Endothelial cell of umbilical vein (primary cell): Measurements from ENCODE around the gene ZNF593. TPM values are rescaled to one million over a fixed set of nuclear protein-coding genes. Genes with fewer than 3 reads are reported as not detected.
A peak's percentile ranks its signal among the peaks of the same experiment; 100 is the strongest.

Source experiments
- BruUV-seq: library from RNA; stranded (reverse); fragments of 400-500 nt; replicated peaks from 2 replicates; lab custom pipeline; 2021; lab: Mats Ljungman, UMichigan
- CTCF ChIA-PET: fragments of 300-600, 350-600 bp; sonication (Branson Sonifier 250); formaldehyde crosslinking; loops from one replicate; lab custom pipeline; 2021; ENCODE audit warnings: antibody characterized with exemption, inconsistent platforms; lab: Charles Lee
- POLR2A ChIA-PET: fragments of 300-600, 350-600 bp; sonication (Branson Sonifier 250); formaldehyde crosslinking; loops from one replicate; lab custom pipeline; 2021; ENCODE audit warnings: antibody characterized with exemption, inconsistent platforms; lab: Charles Lee
- DNase-seq: peaks from one replicate; pipeline ENCODE4 v3.0.0-alpha.2; 2011; ENCODE audit warnings: low read depth, low spot score
- FAIRE-seq: peaks from 2 replicates; lab custom pipeline; 2011; peaks lifted over from hg19 to GRCh38; lab: Jason Lieb, UNC
- H2AFZ ChIP-seq: 2 replicates; pipeline ENCODE4 v1.6.0; 2012; ENCODE audit warnings: low read depth, low read length, control low read depth, inconsistent platforms
- H3K27ac ChIP-seq: 2 replicates; pipeline ENCODE4 v1.5.1; 2011; ENCODE audit warnings: low read depth, mild to moderate bottlenecking, control low read depth, low read length, moderate library complexity; ENCODE audit not compliant: insufficient read depth
- H3K27me3 ChIP-seq, 2 experiments: 2 replicates each; pipeline versions ENCODE4 v1.6.0 to v1.6.1; 2011; ENCODE audit warnings: low read length in 2 of 2, mixed read lengths in 1 of 2; ENCODE audit not compliant: control insufficient read depth in 2 of 2, insufficient read depth in 2 of 2
- H3K36me3 ChIP-seq, 2 experiments: 2 replicates in 1 of 2; 3 replicates in 1 of 2; pipeline ENCODE4 v1.5.1; 2011; ENCODE audit warnings: low read length in 2 of 2, mild to moderate bottlenecking in 1 of 2, moderate library complexity in 1 of 2; ENCODE audit not compliant: control insufficient read depth in 2 of 2, insufficient read depth in 2 of 2; ENCODE audit errors: extremely low read depth in 1 of 2
- H3K4me1 ChIP-seq: 3 replicates; pipeline ENCODE4 v1.5.1; 2011; ENCODE audit warnings: mild to moderate bottlenecking, low read length; ENCODE audit not compliant: control insufficient read depth, insufficient read depth; ENCODE audit errors: extremely low read depth
- H3K4me2 ChIP-seq: 2 replicates; pipeline ENCODE4 v1.6.1; 2011; ENCODE audit warnings: low read length, control low read depth, mixed read lengths; ENCODE audit not compliant: insufficient read depth
- H3K4me3 ChIP-seq, 3 experiments: fragments of 200-600 bp in 1 of 3; sonication (generic), shearing (Covaris generic) in 1 of 3; replicated peaks in 1 of 3; 2 replicates each; pipeline ENCODE4 v1.5.1; 2011 to 2016; ENCODE audit warnings: control low read depth in 3 of 3, low read length in 3 of 3, mild to moderate bottlenecking in 2 of 3, inconsistent platforms in 1 of 3, low read depth in 1 of 3, moderate library complexity in 1 of 3; ENCODE audit not compliant: insufficient read depth in 1 of 3
- H3K79me2 ChIP-seq: 2 replicates; pipeline ENCODE4 v1.6.0; 2012; ENCODE audit warnings: low read length, inconsistent platforms; ENCODE audit not compliant: control insufficient read depth, insufficient read depth
- H3K9ac ChIP-seq: replicated peaks from 2 replicates; pipeline ENCODE3; 2011; ENCODE audit warnings: low read length, control low read depth; ENCODE audit not compliant: insufficient read depth; ENCODE audit errors: extremely low read depth
- H3K9me1 ChIP-seq: replicated peaks from 3 replicates; pipeline ENCODE4 v1.6.0; 2011; ENCODE audit warnings: mild to moderate bottlenecking, low read length; ENCODE audit not compliant: control insufficient read depth, insufficient read depth; ENCODE audit errors: extremely low read depth
- H3K9me3 ChIP-seq: replicated peaks from 2 replicates; pipeline ENCODE4 v1.5.1; 2012; ENCODE audit warnings: low read length, inconsistent platforms; ENCODE audit not compliant: control insufficient read depth, insufficient read depth
- H4K20me1 ChIP-seq: replicated peaks from 2 replicates; pipeline ENCODE3; 2011; ENCODE audit warnings: mild to moderate bottlenecking, low read length; ENCODE audit not compliant: control insufficient read depth, insufficient read depth; ENCODE audit errors: extremely low read depth
- CTCF ChIP-seq, 2 donors: IDR thresholded peaks; 1 replicate in 1 of 2; 2 replicates in 1 of 2; pipeline ENCODE4 v1.5.1; 2011; ENCODE audit warnings: low read length in 2 of 2, mild to moderate bottlenecking in 2 of 2, moderate library complexity in 2 of 2, control low read depth in 1 of 2, inconsistent platforms in 1 of 2, low read depth in 1 of 2; ENCODE audit not compliant: insufficient read depth in 1 of 2; ENCODE audit errors: extremely low read depth in 1 of 2
- EZH2 ChIP-seq: IDR thresholded peaks from 2 replicates; pipeline ENCODE4 v1.6.1; 2012; ENCODE audit warnings: borderline replicate concordance, low read depth, mild to moderate bottlenecking, moderate library complexity, low read length, inconsistent platforms; ENCODE audit not compliant: severe bottlenecking
- FOS ChIP-seq: IDR thresholded peaks from 2 replicates; pipeline ENCODE4 v1.6.1; 2011; ENCODE audit warnings: mild to moderate bottlenecking, low read length, moderate library complexity, borderline replicate concordance; ENCODE audit not compliant: insufficient read depth
- GATA2 ChIP-seq: IDR thresholded peaks from 2 replicates; pipeline ENCODE4 v1.7.0; 2011; ENCODE audit warnings: low read depth, mild to moderate bottlenecking, moderate library complexity, mixed read lengths, low read length; ENCODE audit not compliant: insufficient read length, insufficient read depth
- JUN ChIP-seq: IDR thresholded peaks from 2 replicates; pipeline ENCODE4 v1.6.1; 2011; ENCODE audit warnings: borderline replicate concordance, low read depth; ENCODE audit not compliant: insufficient read length, insufficient read depth
- MAX ChIP-seq: IDR thresholded peaks from 2 replicates; pipeline ENCODE4 v1.6.1; 2011; ENCODE audit not compliant: insufficient read depth, insufficient read length
- MYC ChIP-seq: IDR thresholded peaks from one replicate; pipeline ENCODE4 v1.6.1; 2011; ENCODE audit warnings: mild to moderate bottlenecking, low read depth, low read length
- POLR2A ChIP-seq: IDR thresholded peaks from 2 replicates; pipeline ENCODE4 v1.6.1; 2012; ENCODE audit warnings: low read depth, mild to moderate bottlenecking, control low read depth, low read length
- POLR2AphosphoS5 ChIP-seq: IDR thresholded peaks from 2 replicates; pipeline ENCODE4 v1.6.1; 2012; ENCODE audit warnings: low read depth, mild to moderate bottlenecking, control low read depth, low read length, moderate library complexity; ENCODE audit not compliant: insufficient read depth
- dilution Hi-C: fragments of 300-500 bp; cut with MboI; formaldehyde crosslinking; loops from one replicate; pipeline ENCODE4 v1.15.0; 2019; ENCODE audit warnings: low sequenced_read_pairs; ENCODE audit not compliant: extremely low pct_ligation_motif_present
- intact Hi-C: fragments of 100-400 bp; cut with micrococcal nuclease; formaldehyde crosslinking; loops from one replicate; pipeline ENCODE4 v1.10.0; 2022
- polyA plus RNA-seq, 4 experiments: library from polyadenylated mRNA; depleted of rRNA in 3 of 4; stranded (reverse) in 3 of 4; unstranded in 1 of 4; fragments of >200 nt; gene quantifications; 2 replicates each; pipeline versions ENCODE4 v1.2.1 to v1.2.3, GENCODE V29; 2011 to 2012; ENCODE audit warnings: missing spikeins in 1 of 4
- total RNA-seq: library from RNA; stranded (reverse); gene quantifications from 2 replicates; pipeline ENCODE4 v1.2.3, GENCODE V29; 2021

The ZNF593 gene
- total and polyA plus RNA-seq, 2 donors (not counting 3 experiments of a cell fraction or from before 2014, with no cell fraction given), result 30.5 to 71.0 TPM

GRCh38 chr1:26156285-26157038 is 13.2 kb upstream of the ZNF593 start:
- BruUV-seq, result no TSS peak
- no peaks in the 10 kb centered on the region for H4K20me1 ChIP-seq
- TF ChIP-seq EZH2, result no peak
- no peak for TF ChIP-seq GATA2
- TF ChIP-seq JUN, result no peak
- TF ChIP-seq CTCF (IDR thresholded peaks at IDR 0.05; ENCODE audit: extremely low read depth in 1 of 2, insufficient read depth in 1 of 2, low read depth in 1 of 2, low read length in 2 of 2), result no peak
- no peak for TF ChIP-seq MAX
- no peak for TF ChIP-seq MYC
- TF ChIP-seq POLR2A, result peak; percentile 44
- peak; percentile 43 for TF ChIP-seq FOS
- peak; percentile 27 for TF ChIP-seq POLR2AphosphoS5
- H3K9me3 ChIP-seq, result no peaks in the 10 kb centered on the region
- H3K36me3 ChIP-seq, result no peaks in the 10 kb centered on the region
- ChIA-PET POLR2A (no interaction called here), CTCF (interaction anchor here (0.6 to 5.6 kb wide), 13 partner anchors 9 to 336 kb away, joined by 3 to 69 read pairs (median 5); partner anchors contain the start of genes C1orf232, CEP85 and ZNF593)
- peak; percentile 67 for DNase-seq
- H2AFZ ChIP-seq, result peak overlapping the region; percentile 51
- H3K9ac ChIP-seq, result no peak overlapping the region
- peak overlapping the region; percentile 46 for H3K27ac ChIP-seq
- dilution Hi-C loops, result no loop called here
- peaks cover 52% of the 10 kb centered on the region for H3K4me1 ChIP-seq
- no peaks in the 10 kb centered on the region for H3K79me2 ChIP-seq
- FAIRE-seq, result peak; percentile 75
- H3K4me3 ChIP-seq, result peak overlapping the region in 2 of 3 experiments; percentile 8 to 12
- H3K27me3 ChIP-seq, result no peaks in the 10 kb centered on the region
- intact Hi-C loops, result loop anchor here (10.0 kb wide), 1 partner anchor 252 kb away; the partner anchor contains the start of gene STMN1
- H3K4me2 ChIP-seq, result peak overlapping the region; percentile 41
- H3K9me1 ChIP-seq, result no peaks in the 10 kb centered on the region
